Measurements from ENCODE around the gene LRRC46. TPM values are rescaled to one million over a fixed set of nuclear protein-coding genes. Genes with fewer than 3 reads are reported as not detected.

LRRC46 gene, protein sequence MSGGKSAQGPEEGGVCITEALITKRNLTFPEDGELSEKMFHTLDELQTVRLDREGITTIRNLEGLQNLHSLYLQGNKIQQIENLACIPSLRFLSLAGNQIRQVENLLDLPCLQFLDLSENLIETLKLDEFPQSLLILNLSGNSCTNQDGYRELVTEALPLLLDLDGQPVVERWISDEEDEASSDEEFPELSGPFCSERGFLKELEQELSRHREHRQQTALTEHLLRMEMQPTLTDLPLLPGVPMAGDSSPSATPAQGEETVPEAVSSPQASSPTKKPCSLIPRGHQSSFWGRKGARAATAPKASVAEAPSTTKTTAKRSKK
- total RNA-seq = 0.29 TPM in 1 of 2 replicates, not detected in the other

DNA sequence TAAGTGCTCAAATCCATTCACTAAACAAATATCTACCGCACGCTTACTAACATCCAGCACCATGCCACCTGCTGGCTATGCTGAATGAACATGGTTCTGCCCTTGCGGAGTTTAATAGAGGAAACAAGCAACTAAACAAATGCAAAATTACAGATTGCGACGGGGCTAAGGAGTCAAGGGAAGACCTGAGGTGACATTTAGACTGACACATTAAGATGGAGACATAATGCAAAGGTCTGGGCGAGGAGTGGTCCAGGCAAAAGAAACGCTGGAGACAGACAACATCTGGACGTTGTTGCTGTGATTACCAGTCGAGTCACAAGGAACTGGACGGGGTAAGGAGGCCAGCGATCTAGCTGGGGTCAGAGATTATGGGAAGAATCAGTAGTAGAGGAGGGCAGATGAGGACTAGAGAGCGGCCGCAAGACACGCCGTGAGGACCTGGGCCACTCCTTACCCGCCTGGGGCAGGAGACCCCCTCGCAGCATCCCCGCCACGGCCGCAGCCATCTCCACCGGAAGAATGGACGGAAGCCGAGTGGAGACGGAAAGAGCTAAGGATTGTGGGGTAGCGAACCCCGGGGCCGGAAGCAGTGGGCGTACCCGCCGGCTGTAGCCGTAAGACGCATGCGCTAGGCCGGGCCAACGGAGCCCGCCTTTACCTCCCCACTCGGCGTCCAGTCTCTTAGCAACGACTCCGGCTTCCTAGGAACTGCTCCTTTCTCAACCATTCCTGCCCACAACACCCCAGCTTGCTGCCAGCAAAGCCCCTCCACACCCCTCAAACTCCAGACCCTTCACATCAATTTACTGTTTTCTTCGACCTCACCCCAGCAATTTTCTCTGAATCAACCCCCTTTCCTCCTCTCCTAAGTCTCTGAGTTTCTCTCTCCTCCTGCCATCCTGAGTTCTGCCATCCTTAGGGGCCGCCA lies at the start of gene LRRC46, which contains the start of gene MRPL10:
LRRC46 (plus strand) TSS at position 668 of the 931 bp plus-strand sequence. CDS start 320 bp downstream, outside the sequence.
MRPL10 (minus strand) TSS at position 539 of the 931 bp plus-strand sequence; CDS start at position 509, 30 bp downstream.

DNA sequence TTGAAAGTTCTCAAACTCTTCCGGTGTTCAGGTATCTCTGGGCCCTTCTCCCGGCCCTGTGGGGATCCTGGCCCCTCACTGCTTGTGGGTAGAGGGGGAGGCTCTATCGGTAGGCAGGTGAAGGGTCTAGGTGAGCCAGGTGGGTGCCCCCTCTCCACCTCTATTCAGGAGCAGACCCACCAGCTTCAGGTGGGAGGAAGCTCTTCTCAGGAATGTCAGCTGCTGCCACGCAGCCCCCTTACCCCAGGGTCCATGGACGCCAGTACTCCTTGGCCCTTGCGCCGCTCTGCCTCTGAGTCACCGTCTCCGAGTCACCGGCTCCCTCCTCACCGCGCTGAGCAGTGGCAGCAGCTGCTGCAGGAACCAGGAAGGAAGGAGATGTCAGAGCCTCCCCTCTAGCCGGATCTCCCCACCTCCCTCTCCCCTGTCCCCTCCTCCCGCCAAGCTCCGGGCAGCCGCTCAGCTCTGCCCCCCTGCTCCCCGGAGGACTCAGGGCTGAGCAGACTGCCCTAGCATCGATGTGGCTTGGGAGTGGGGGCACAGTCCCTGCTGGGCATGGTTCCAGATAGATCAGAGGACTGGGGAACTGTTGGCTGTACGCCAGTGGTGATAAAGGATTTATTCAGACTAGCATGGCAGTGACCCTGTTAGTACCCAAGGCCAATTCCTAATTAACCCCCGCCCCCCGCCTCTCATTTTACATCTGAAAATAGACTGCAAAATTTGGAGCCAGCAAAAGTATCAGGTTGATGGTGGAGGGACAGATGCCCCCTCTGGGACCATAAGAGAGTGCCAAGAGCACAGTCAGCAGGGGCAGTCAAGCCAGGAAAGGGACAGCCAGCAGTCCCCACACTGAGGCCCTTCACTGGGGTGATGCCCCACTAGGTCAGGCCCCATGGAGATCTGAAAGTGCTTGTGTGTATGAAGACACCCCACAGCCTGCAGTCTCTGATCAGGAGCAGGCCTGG lies 9.8 kb upstream of the LRRC46 start, which contains the start of gene OSBPL7:
OSBPL7 (minus strand) TSS at position 371 of the 968 bp plus-strand sequence. CDS start 1,516 bp downstream, outside the sequence.

DNA sequence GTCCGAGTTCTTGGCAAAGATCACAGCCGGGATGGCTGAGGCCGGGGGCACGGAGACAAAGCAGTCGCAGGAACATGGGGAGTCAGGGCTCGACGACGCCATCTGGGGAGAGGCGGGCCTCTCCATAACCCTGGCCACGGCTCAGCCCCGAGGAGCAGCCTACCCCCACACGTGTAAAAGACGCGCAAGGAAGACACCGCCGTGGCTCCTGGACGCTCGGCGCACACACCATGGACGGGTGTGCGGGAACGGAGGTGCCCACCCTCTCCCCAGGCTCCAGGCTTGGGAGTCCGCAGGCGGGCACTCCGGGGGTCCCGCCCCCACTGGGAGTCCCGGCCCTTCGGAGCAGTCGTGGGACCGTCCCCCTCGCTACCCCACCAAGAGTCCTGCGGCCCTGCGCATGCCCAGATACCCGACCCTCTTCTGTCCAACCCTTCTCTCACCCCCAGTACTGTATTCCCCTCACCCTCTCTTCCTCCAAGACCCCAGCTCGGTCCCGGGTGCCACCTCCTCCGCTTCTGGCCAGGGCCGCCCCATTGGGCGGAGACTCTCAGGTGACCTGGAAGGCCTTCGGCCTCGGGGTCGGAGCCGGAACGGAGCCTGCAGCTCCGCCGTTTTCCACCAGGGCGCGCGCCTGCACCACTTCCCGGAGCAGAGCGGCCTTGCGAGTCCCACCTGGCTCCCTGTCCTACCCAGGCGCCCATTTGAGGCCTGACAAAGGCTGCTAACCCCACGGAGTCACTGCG lies 9.4 kb downstream of the LRRC46 start, which contains the start of gene SCRN2:
SCRN2 (minus strand) TSS at position 532 of the 746 bp plus-strand sequence; CDS start at position 102, 430 bp downstream.

DNA sequence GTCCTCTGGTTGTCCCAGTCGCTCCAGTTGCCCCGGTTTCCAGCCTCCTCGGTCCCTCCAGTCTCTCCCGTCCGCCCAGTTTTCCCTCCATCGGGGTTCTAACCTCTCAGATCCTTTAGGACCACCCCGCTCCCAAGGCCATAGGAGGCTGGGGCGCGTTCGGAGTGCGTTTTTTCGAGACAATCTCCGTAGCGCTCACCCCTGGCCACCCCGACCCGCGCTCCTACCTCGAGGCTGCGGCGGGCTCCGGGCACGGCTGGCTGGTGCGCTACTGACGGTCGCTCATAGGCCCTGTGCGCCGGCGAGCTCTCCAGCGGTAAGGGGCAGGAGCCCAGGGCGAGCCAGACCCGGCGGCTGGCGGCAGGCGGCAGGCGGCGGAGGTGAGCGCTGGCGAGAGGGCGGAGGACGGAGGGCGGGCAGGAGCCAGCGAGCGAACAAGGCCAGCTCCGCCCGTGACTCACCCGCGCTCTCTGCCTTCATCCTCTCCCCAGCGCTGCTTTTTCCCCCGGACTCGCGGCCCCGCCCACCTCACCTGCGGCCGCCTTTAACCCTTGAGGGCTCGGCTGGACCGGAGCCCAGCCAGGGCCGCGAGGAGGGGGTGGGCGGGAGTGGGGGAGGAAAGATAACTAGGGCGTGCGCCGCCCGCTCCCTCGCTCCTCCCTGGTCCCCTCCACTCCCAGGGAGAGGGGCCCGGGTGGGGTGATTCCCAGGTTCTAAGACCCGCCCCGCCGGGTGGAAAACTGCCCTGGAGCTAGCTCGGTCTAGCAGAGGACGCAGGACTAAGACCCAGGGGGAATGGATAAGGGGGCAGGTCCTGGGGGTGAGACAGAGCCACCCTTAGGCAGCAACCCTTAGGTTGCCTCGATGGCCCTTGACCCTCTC lies 19.5 kb downstream of the LRRC46 start, which contains the start of gene SP6:
SP6 (minus strand) TSS at position 472 of the 882 bp plus-strand sequence. CDS start 2,734 bp downstream, outside the sequence.

Other genes starting within 250 kb of the LRRC46 start
- gene KPNB1, start 181.8 kb upstream of the LRRC46 start, total RNA-seq = 380 and 475 TPM in 2 replicates
- gene TBKBP1, start 137.5 kb upstream of the LRRC46 start, total RNA-seq = 15.4 and 17.6 TPM in 2 replicates
- not detected in 2 replicates for gene TBX21, start 98.4 kb upstream of the LRRC46 start, total RNA-seq
- gene OSBPL7, start 9.9 kb upstream of the LRRC46 start, total RNA-seq = 15.4 and 17.3 TPM in 2 replicates
- 30.5 and 52.3 TPM in 2 replicates for gene MRPL10, start 129 bp upstream of the LRRC46 start, total RNA-seq
- 27.4 and 41.5 TPM in 2 replicates for gene SCRN2, start 9.6 kb downstream of the LRRC46 start, total RNA-seq
- 0.33 and 1.2 TPM in 2 replicates for gene SP6, start 19.5 kb downstream of the LRRC46 start, total RNA-seq
- 2.9 and 3.3 TPM in 2 replicates for gene SP2, start 64.6 kb downstream of the LRRC46 start, total RNA-seq
- gene PNPO, start 109.9 kb downstream of the LRRC46 start, total RNA-seq = 42.1 and 51.9 TPM in 2 replicates
- gene PRR15L, start 126.2 kb downstream of the LRRC46 start, total RNA-seq = not detected in 2 replicates
- 27.9 and 41.8 TPM in 2 replicates for gene CDK5RAP3, start 139.4 kb downstream of the LRRC46 start, total RNA-seq
- 6.4 and 6.5 TPM in 2 replicates for gene COPZ2, start 206.1 kb downstream of the LRRC46 start, total RNA-seq
- 137 and 143 TPM in 2 replicates for gene NFE2L1, start 216.7 kb downstream of the LRRC46 start, total RNA-seq